Gastrocnemius medialis (tissue), 4 donors: ENCODE data around the gene PFN1. TPM values are rescaled to one million over a fixed set of nuclear protein-coding genes. Genes with fewer than 3 reads are reported as not detected.

ENCODE experiments used
- ATAC-seq, 2 donors: fragments of 150-250 bp; one replicate each; pipeline ENCODE4 v1.9.1; 2016
- DNase-seq, 2 donors: peaks; one replicate each; pipeline ENCODE4 v3.0.0-alpha.2; 2019
- H3K27ac ChIP-seq, 4 donors: fragments of 200-600 bp; sonication (generic); 1 replicate in 1 of 4; 2 replicates in 3 of 4; pipeline ENCODE4 v1.5.1; 2016 to 2018; ENCODE audit warnings: mild to moderate bottlenecking in 2 of 4, moderate library complexity in 1 of 4
- H3K27me3 ChIP-seq, 3 donors: fragments of 200-600 bp; sonication (generic) in 2 of 3; 1 replicate in 1 of 3; 2 replicates in 2 of 3; pipeline versions ENCODE4 v1.5.1 to v1.6.0; 2016 to 2019; ENCODE audit warnings: mild to moderate bottlenecking in 1 of 3, moderate library complexity in 1 of 3
- H3K36me3 ChIP-seq, 2 donors: fragments of 200-600 bp; sonication (generic) in 1 of 2; one replicate each; pipeline ENCODE4 v1.5.1; 2017 to 2018
- H3K4me1 ChIP-seq, 2 donors: fragments of 200-600 bp; sonication (generic) in 1 of 2; one replicate each; pipeline ENCODE4 v1.5.1; 2016 to 2017; ENCODE audit warnings: mild to moderate bottlenecking in 2 of 2
- H3K4me3 ChIP-seq, 4 donors: fragments of 200-600 bp; sonication (generic) in 3 of 4; 1 replicate in 1 of 4; 2 replicates in 3 of 4; pipeline ENCODE4 v1.5.1; 2016 to 2019; ENCODE audit warnings: mild to moderate bottlenecking in 2 of 4
- H3K9me3 ChIP-seq, 3 donors: fragments of 200-600 bp; sonication (generic) in 2 of 3; 1 replicate in 1 of 3; 2 replicates in 2 of 3; pipeline ENCODE4 v1.5.1; 2016 to 2019
- POLR2A ChIP-seq, 2 donors: fragments of 450-650 bp; IDR thresholded peaks; one replicate each; pipeline ENCODE4 v1.6.1; 2017; ENCODE audit warnings: antibody characterized with exemption in 2 of 2, mild to moderate bottlenecking in 2 of 2, moderate library complexity in 2 of 2
- in situ Hi-C, 4 donors: fragments of 200-750 bp; cut with MboI; loops; one replicate each; pipeline versions ENCODE4 v1.15.0 to v1.8.0; 2017; ENCODE audit warnings: low sequenced_read_pairs in 4 of 4
- intact Hi-C: fragments of 100-400 bp; cut with DNase I; formaldehyde crosslinking; loops from one replicate; pipeline ENCODE4 v1.15.1; 2023; ENCODE audit warnings: low total_unique reads
- total RNA-seq, 4 donors: library from RNA; depleted of rRNA; stranded (reverse); fragments of >200 nt; gene quantifications; one replicate each; pipeline versions ENCODE4 v1.1.0 to v1.2.3, GENCODE V29; 2016
- TF ChIP-seq, protein P1 (sequence below), 5 experiments: fragments of 450-650 bp in 3 of 5; fragments of 200-600 bp in 2 of 5; sonication (generic) in 2 of 5; IDR thresholded peaks in 4 of 5; conservative IDR thresholded peaks in 1 of 5; 1 replicate in 4 of 5; 2 replicates in 1 of 5; pipeline ENCODE4 v1.5.1; 2016 to 2019; ENCODE audit warnings: antibody characterized with exemption in 5 of 5, mild to moderate bottlenecking in 3 of 5, moderate library complexity in 3 of 5

PFN1 gene
- total RNA-seq, 4 donors from 2014 or later: 304 to 750 (median 599) TPM

GRCh38 chr17:4972322-4972721, 24.0 kb upstream of the PFN1 start:
- ATAC-seq (no peak), DNase-seq (peak in 1 of 2 donors; percentile 22)
- Histone ChIP-seq H3K9me3 (no peaks in the 10 kb centered on the region), H3K27ac (peak overlapping the region; percentile 88 to 95 (median 94)), H3K4me3 (no peak overlapping the region), H3K4me1 (peaks cover 41 to 55% of the 10 kb centered on the region in 2 donors), H3K27me3 (no peaks in the 10 kb centered on the region), H3K36me3 (peaks cover 0 to 50% of the 10 kb centered on the region in 2 donors)
- TF ChIP-seq, protein P1, sequence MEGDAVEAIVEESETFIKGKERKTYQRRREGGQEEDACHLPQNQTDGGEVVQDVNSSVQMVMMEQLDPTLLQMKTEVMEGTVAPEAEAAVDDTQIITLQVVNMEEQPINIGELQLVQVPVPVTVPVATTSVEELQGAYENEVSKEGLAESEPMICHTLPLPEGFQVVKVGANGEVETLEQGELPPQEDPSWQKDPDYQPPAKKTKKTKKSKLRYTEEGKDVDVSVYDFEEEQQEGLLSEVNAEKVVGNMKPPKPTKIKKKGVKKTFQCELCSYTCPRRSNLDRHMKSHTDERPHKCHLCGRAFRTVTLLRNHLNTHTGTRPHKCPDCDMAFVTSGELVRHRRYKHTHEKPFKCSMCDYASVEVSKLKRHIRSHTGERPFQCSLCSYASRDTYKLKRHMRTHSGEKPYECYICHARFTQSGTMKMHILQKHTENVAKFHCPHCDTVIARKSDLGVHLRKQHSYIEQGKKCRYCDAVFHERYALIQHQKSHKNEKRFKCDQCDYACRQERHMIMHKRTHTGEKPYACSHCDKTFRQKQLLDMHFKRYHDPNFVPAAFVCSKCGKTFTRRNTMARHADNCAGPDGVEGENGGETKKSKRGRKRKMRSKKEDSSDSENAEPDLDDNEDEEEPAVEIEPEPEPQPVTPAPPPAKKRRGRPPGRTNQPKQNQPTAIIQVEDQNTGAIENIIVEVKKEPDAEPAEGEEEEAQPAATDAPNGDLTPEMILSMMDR (IDR thresholded peaks at IDR 0.05 in 4 of 5, conservative IDR thresholded peaks at IDR 0.05 in 1 of 5): no peak
- in situ Hi-C loops: no loop called here
- intact Hi-C loops: no loop called here

DNA sequence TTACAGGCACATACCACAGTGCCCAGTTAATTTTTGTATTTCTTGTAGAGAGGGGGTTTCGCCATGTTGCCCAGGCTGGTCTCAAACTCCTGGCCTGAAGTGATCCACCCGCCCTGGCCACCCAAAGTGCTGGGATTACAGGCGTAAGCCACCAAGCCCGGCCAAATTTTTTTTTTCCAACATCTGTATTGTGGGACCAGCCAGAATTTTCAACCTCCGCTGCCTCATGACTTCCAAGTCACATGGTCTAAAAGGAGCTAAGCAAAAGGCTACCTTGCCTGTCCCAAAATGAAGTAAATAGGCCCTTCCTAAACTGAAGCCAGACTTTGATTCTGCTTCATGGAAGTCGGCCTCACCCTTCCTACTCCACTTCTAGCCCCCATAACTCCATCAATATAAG, 23.5 kb upstream of the PFN1 start:
- DNase-seq: peak in 1 of 2 donors; percentile 18
- Histone ChIP-seq H3K4me1 (peaks cover 41 to 55% of the 10 kb centered on the region in 2 donors), H3K36me3 (peaks cover 0 to 45% of the 10 kb centered on the region in 2 donors), H3K27me3 (no peaks in the 10 kb centered on the region), H3K9me3 (no peaks in the 10 kb centered on the region), H3K4me3 (no peak overlapping the region), H3K27ac (peak overlapping the region; percentile 88 to 95 (median 94))
- ATAC-seq: no peak
- intact Hi-C loops: no loop called here
- TF ChIP-seq POLR2A (IDR thresholded peaks at IDR 0.05): no peak
- TF ChIP-seq, protein P1 (IDR thresholded peaks at IDR 0.05 in 4 of 5, conservative IDR thresholded peaks at IDR 0.05 in 1 of 5): no peak
- in situ Hi-C loops: no loop called here

DNA sequence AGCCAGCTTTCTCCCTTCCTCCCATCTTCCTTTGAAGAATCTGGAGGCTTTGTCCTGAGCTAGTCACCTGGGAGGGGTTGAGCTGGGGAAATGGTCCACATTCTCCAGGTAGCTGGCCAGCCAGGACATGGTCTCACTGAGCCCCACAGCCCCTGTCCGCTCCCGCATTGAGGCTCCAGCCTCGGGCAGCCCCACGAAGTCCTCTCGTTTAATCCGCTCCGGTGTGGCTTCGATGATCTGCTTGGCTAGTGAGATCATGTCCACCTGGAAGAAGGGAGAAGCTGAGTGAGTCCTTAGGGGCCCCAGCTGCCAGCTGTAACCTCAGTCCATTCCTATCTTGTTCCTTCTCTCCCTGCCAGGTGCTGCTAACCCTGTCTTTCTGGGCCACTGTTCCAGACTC, 21.9 kb upstream of the PFN1 start:
- in situ Hi-C loops: no loop called here
- H3K36me3 ChIP-seq: peaks cover 0 to 36% of the 10 kb centered on the region in 2 donors

GRCh38 chr17:4969551-4970173, 21.3 kb upstream of the PFN1 start:
- Histone ChIP-seq H3K27me3 (no peaks in the 10 kb centered on the region), H3K4me1 (peaks cover 53 to 59% of the 10 kb centered on the region in 2 donors), H3K27ac (peak overlapping the region; percentile 88 to 94 (median 92)), H3K36me3 (peaks cover 0 to 36% of the 10 kb centered on the region in 2 donors), H3K4me3 (no peak overlapping the region), H3K9me3 (no peaks in the 10 kb centered on the region)
- DNase-seq (peak in 1 of 2 donors; percentile 28), ATAC-seq (no peak)
- TF ChIP-seq, protein P1 (IDR thresholded peaks at IDR 0.05 in 4 of 5, conservative IDR thresholded peaks at IDR 0.05 in 1 of 5): no peak
- TF ChIP-seq POLR2A (IDR thresholded peaks at IDR 0.05): no peak
- intact Hi-C loops: no loop called here
- in situ Hi-C loops: no loop called here

More for the DNA sequence above, 21.9 kb upstream of the PFN1 start:
- intact Hi-C loops: no loop called here
- no peaks in the 10 kb centered on the region for H3K9me3 ChIP-seq
- H3K27ac ChIP-seq: peak overlapping the region; percentile 88 to 94 (median 92)
- TF ChIP-seq, protein P1 (IDR thresholded peaks at IDR 0.05 in 4 of 5, conservative IDR thresholded peaks at IDR 0.05 in 1 of 5): no peak
- TF ChIP-seq POLR2A (IDR thresholded peaks at IDR 0.05): no peak
- H3K27me3 ChIP-seq: no peaks in the 10 kb centered on the region
- no peak overlapping the region for H3K4me3 ChIP-seq
- ATAC-seq: no peak
- no peak for DNase-seq
- peaks cover 55 to 65% of the 10 kb centered on the region in 2 donors for H3K4me1 ChIP-seq
